ENCODE measurements around the gene NOTUM.
A peak's percentile ranks its signal among the peaks of the same experiment; 100 is the strongest.
"Not testable (repeated sequence)": the region's sequence is repeated elsewhere in the genome, so short reads cannot be mapped to it uniquely, and the experiment has no call there.

NOTUM gene

DNA sequence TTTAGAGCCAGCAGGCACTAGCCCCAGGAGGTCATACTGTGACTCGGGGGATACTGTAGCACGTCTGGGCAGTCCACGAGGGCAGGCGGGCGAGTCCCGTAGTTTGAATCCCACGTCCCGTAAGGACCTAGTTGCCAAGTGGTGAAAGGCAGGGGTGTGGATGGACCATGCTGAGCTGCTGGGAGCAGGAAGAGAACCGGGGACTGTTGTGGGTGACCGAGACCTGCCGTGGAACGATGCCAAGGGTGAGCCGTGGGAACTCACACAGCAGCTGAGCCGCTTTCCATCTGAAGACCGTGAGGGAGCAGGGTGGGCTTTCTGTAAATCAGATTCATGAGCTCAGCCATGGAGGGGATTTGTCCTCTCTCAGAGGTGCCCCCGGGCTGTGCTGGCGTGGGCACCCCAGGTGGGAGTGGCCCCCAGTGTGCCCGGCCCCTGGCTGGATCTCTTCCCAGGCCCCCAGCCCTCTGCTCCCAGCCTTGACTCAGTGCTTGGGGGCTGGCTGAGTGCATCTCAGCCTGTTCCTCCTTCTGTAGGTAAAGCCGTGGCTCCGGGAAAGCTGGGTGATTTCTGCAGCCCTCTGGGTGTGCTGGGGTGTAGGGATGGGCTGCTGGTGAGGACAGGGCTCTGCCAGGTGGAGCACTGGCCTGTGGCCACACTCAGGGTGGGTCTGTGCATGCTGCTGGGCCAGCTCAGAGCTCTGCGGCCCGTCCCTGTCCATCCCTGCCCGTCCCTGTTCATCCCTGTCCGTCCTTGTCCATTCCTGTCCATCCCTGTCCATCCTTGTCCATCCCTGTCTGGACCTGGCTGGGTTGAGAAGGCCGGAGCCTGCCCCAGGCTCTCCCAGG, 30.1 kb upstream of the NOTUM start:
- no peak for DNase-seq
- Mint-ChIP-seq H3K4me1 (ENCODE audit: low read depth) (peaks cover 3% of the 10 kb centered on the region), H3K4me3 (no peak overlapping the region), H3K36me3 (ENCODE audit: low read depth) (peaks cover 29% of the 10 kb centered on the region), H3K27me3 (no peaks in the 10 kb centered on the region), H3K9me3 (no peaks in the 10 kb centered on the region), H3K27ac (no peak overlapping the region)

DNA sequence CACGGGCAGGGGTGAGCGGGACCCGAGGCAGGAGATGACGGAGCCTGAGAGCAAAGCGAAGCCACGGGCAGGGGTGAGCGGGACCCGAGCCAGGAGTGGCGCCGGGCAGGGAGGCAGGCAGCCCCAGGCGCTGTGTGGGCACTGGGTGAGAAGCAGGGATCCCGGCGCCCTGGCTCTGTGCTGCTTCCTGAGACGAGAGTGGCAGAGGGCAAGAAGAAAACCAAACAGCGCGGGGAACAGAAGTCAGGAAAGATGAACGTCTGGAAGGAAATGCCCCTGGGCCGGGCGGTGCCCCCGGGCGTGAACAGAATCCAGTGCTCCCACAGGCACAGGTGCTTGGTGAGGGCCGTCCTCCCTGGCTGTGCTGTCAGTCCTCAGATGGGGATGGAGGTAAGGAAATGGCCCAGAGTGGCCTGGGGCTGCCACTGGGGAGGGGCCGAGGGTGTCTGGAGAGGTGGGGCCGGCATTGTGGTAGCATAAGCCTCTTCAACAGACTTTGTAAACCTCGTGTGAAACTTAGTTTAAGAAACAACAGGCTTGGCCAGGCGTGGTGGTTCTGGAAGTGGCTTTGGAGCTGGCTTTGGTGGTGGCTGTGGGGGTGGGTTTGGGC, 26.3 kb upstream of the NOTUM start:
- Mint-ChIP-seq H3K4me3 (no peak overlapping the region), H3K9me3 (no peaks in the 10 kb centered on the region), H3K4me1 (ENCODE audit: low read depth) (peaks cover 8% of the 10 kb centered on the region), H3K27ac (no peak overlapping the region), H3K27me3 (no peaks in the 10 kb centered on the region), H3K36me3 (ENCODE audit: low read depth) (peaks cover 52% of the 10 kb centered on the region)
- no peak for DNase-seq

DNA sequence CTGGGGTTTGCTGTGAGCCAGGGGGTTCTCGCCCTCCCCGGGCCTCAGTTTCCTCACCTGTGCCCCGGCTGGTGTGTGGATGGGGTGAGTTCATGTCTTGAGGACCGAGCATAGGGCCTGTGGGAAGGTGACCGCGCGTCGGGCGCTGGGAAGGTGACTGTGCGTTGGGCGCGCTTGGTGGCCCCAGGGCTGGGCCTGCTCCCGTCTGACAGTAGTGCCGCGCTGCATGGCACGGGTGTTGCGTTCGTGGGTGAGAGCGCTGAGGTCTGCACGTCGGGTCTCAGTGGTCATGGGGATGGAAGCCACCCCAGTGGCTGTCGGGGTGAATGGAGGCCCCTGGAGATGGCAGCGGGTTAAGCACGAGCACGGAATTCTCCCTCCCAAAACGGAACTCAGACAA, 25.6 kb upstream of the NOTUM start:
- no peak overlapping the region for H3K27ac Mint-ChIP-seq
- no peaks in the 10 kb centered on the region for H3K27me3 Mint-ChIP-seq
- H3K9me3 Mint-ChIP-seq = no peaks in the 10 kb centered on the region
- DNase-seq = no peak
- H3K4me3 Mint-ChIP-seq = no peak overlapping the region
- peaks cover 54% of the 10 kb centered on the region for H3K36me3 Mint-ChIP-seq (ENCODE audit: low read depth)
- peaks cover 8% of the 10 kb centered on the region for H3K4me1 Mint-ChIP-seq (ENCODE audit: low read depth)

DNA sequence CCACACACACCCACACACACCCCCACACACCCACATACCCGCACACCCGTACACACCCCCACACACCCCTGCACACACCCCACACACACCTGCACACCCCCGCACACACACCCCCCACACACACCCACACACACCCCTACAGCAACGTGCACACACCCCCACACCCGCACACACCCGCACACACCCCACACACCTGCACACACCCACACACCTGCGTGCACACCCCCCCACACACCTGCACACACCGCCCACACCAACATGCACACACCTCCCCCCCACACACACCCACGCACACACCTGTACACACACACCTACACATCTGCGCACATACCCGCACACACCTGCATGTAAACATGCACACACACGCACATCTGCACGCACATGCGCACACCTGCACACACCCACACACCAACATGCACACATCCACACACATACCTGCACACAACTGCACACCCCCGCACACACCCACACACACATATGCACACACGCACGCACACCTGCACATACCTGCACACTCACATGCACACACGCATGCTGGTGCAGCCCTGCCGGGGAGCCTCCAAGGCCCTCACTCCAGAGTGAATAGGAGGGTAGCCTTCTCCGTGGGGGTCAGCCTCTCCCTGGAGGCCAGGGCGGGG, 23.9 kb upstream of the NOTUM start:
- Mint-ChIP-seq H3K36me3 (ENCODE audit: low read depth) (peaks cover 60% of the 10 kb centered on the region), H3K4me1 (ENCODE audit: low read depth) (peaks cover 22% of the 10 kb centered on the region)
- DNase-seq = no peak

DNA sequence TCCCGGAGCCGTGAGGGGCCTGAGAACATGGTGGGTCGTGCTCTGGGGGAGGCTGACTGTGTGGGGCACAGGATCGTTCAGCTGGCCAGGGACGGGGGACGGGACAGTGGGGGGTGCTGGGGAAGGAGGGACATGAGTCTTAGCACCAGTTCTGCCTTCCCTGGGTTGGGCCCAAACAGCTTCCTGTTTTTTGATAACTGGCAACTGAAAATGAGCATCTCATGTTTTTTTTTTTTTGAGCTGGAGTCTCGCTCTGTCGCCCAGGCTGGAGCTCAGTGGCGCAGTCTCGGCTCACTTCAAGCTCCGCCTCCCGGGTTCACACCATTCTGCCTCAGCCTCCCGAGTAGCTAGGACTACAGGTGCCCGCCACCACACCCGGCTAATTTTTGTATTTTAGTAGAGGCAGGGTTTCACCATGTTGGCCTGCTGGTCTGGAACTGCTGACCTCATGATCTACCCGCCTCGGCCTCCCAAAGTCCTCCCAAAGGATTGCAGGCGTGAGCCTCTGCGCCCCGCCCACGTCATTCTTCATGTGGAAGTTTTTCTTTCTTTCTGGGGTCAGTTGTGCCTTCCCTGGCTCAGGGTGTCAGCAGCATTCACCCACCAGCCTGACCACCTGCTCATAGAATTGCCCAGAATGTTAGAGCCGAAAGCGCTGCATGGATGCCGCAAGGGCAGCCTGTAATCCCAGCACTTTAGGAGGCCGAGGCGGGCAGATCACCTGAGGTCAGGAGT, 22.8 kb upstream of the NOTUM start:
- Mint-ChIP-seq H3K4me3 (no peak overlapping the region), H3K27me3 (no peaks in the 10 kb centered on the region), H3K4me1 (ENCODE audit: low read depth) (peaks cover 29% of the 10 kb centered on the region), H3K9me3 (no peaks in the 10 kb centered on the region), H3K36me3 (ENCODE audit: low read depth) (peaks cover 66% of the 10 kb centered on the region), H3K27ac (no peak overlapping the region)
- DNase-seq = no peak

More for the DNA sequence above, 23.9 kb upstream of the NOTUM start:
- Mint-ChIP-seq H3K9me3 (no peaks in the 10 kb centered on the region), H3K27ac (peak overlapping the region; percentile 34), H3K4me3 (no peak overlapping the region), H3K27me3 (no peaks in the 10 kb centered on the region)

DNA sequence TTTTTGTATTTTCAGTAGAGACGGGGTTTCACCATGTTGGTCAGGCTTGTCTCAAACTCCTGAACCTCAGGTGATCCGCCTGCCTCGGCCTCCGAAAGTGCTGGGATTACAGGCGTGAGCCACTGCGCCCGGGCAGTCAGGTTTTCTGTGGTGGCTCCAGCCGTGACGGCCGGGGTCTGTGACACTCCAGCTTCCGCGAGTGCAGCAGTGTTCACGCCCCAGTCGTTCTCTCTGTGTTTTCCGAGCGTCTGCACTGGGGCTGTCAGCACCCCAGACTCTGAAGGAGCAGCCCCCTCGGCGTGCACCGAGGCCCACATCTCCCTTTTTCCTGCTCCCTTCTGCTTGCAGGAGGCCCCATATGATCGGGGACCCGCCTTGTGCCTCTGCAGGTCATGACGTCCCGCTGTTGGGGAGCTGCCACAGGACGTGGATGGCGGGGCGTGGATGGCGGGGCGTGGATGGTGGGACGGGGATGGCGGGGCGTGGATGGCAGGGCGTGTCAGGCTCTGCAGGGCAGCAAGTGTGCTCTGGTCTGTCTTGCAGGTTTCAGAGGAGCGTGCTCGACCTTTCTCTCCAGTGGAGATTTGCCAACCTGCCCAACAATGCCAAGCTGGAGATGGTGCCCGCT, 22.1 kb upstream of the NOTUM start:
- peaks cover 67% of the 10 kb centered on the region for H3K36me3 Mint-ChIP-seq (ENCODE audit: low read depth)
- DNase-seq = no peak
- H3K27me3 Mint-ChIP-seq = no peaks in the 10 kb centered on the region
- H3K4me1 Mint-ChIP-seq (ENCODE audit: low read depth) = peaks cover 34% of the 10 kb centered on the region
- no peaks in the 10 kb centered on the region for H3K9me3 Mint-ChIP-seq
- H3K4me3 Mint-ChIP-seq = no peak overlapping the region
- H3K27ac Mint-ChIP-seq = no peak overlapping the region

DNA sequence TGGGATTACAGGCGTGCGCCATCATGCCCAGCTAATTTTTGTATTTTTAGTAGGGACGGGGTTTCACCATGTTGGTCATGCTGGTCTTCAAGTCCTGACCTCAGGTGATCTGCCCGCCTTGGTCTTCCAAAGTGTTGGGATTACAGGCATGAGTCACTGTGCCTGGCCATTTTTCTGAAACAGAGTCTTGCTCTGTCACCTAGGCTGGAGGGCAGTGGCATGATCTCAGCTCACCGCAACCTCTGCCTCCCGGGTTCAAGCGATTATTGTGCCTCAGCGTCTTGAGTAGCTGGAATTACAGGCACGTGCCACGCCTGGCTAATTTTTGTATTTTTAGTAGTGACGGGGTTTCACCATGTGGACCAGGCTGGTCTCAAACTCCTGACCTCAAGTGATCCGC, 20.5 kb upstream of the NOTUM start:
- not testable (repeated sequence) for H3K4me3 Mint-ChIP-seq, DNase-seq, H3K27me3 Mint-ChIP-seq

DNA sequence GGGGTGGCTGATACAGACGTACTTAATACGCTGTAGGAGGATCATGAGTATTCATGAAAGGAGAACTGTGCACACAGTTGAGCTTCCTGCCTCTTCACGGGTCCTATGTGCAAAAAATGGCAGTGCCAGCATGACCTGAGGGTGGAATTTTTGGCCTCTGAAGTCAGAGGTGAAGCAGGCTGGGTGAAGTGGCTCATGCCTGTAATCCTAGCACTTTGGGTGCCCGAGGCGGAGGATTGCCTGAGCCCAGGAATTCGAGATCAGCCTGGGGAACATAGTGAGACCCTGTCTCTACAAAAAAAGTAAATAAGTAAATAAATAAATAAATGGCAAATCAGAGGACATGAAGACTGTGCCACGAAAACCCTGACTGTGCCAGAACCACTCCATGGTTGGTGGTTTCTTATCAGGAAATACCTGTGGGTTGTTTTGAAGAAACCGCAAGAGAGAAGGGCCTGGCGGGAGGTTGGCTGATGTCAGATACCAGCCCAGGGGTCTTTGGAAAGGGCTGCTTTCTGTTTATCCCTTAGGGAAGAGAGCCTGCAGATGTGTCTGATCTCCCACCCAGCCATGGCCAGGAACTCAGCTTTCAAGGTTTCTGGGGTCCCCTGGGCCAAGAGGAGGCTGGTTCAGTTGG, 19.8 kb upstream of the NOTUM start:
- no peak overlapping the region for H3K4me3 Mint-ChIP-seq
- H3K36me3 Mint-ChIP-seq (ENCODE audit: low read depth) = peaks cover 52% of the 10 kb centered on the region
- no peak overlapping the region for H3K27ac Mint-ChIP-seq
- H3K9me3 Mint-ChIP-seq = no peaks in the 10 kb centered on the region
- no peak for DNase-seq
- peaks cover 46% of the 10 kb centered on the region for H3K4me1 Mint-ChIP-seq (ENCODE audit: low read depth)
- H3K27me3 Mint-ChIP-seq = no peaks in the 10 kb centered on the region

More for the DNA sequence above, 20.5 kb upstream of the NOTUM start:
- H3K9me3 Mint-ChIP-seq, H3K27ac Mint-ChIP-seq: not testable (repeated sequence)
- peaks cover 39% of the 10 kb centered on the region for H3K4me1 Mint-ChIP-seq (ENCODE audit: low read depth)
- peaks cover 58% of the 10 kb centered on the region for H3K36me3 Mint-ChIP-seq (ENCODE audit: low read depth)

DNA sequence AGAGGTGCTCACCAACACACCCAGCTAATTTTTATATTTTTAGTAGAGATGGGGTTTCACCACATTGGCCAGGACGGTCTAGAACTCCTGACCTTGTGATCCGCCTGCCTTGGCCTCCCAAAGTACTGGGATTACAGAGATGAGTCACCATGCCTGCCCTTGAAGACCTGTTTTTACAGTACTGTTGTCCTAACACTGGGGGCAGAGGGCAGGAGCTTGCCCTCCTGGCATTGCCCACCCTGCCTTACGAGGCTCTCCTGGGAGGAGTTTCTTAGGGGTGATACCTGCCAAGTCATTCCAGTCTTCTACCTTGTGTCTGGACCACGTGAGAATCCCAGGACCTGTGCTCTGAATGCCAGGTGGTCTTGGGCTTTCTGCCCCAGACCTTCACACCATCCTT, 19.1 kb upstream of the NOTUM start:
- Mint-ChIP-seq H3K4me1 (ENCODE audit: low read depth) (peaks cover 46% of the 10 kb centered on the region), H3K27ac (no peak overlapping the region), H3K4me3 (no peak overlapping the region), H3K9me3 (no peaks in the 10 kb centered on the region), H3K36me3 (ENCODE audit: low read depth) (peaks cover 45% of the 10 kb centered on the region), H3K27me3 (no peaks in the 10 kb centered on the region)
- DNase-seq = no peak

DNA sequence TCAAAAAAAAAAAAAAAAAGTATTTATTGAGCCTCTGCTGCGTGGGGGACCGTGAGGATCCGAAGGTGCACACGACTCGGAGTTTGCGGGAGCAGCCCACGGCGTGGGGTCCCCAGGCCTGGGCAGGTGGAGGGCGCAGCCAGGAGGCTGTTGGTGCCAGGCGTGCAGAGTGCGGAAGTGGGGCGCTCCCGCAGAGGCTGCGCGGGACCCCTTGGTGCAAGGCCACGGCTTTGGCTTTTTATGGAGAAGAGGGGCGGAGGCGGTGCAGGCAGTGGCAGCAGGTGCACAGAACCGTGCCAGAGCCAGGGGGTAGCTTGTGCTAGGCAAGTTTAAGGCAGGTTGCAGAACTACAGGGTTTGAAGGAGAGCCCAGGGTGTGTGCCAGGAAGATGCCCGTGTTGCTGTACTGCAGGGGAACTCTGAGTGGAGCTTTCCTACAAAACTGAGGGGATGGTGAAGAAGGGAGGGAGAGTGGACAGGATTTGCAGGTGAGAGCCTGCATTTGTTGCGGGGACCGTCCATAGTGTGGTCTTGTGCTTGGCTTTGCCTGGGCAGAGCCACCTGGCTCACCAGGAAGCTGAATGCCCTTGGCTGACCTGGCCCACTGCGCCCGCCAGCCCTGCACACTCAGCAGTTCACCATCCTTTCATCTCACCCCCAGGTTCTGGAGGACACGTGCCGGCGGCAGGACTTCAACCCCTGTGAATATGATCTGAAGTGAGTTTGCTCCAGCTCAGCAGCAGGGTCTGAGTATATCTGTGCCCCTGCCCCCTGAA, 17.7 kb upstream of the NOTUM start:
- peaks cover 37% of the 10 kb centered on the region for H3K36me3 Mint-ChIP-seq (ENCODE audit: low read depth)
- peaks cover 44% of the 10 kb centered on the region for H3K4me1 Mint-ChIP-seq (ENCODE audit: low read depth)
- no peak for DNase-seq
- H3K27ac Mint-ChIP-seq = peak overlapping the region; percentile 76
- H3K4me3 Mint-ChIP-seq = peak overlapping the region; percentile 80
- no peaks in the 10 kb centered on the region for H3K9me3 Mint-ChIP-seq
- no peaks in the 10 kb centered on the region for H3K27me3 Mint-ChIP-seq

DNA sequence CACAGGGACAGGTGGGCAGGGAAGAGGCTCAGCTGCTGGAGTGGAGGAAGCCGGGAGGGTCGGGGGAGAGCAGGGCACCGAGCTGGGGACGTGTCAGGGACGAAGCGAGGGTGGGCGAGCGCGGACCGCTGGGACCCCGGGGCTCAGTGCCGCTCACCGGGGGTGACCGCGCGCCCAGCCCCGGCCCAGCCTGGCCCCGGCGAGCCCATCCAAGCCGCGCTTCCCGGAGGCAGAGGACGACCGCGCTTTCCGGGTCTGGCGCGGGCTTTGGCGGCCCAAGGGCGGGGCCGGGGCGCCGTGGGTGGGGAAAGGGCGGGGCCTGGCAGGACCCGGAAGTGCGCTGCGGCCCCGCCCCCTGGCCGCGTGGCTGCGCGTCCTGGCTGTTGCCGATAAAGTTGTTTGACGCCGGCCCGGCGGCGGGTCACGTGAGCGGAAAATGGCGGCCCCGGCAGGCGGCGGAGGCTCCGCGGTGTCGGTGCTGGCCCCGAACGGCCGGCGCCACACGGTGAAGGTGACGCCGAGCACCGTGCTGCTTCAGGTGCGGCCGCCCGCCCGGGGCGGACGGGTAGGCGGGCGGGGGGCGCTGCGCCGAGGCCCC, 16.3 kb upstream of the NOTUM start, which contains the start of gene ASPSCR1:
TSS of gene ASPSCR1 (plus strand) at position 419 of the 598 bp plus-strand sequence. CDS start at position 437, 18 bp downstream.
- H3K27ac Mint-ChIP-seq = peak within 1 kb of the TSS; percentile 98
- H3K27me3 Mint-ChIP-seq = no peaks in the 10 kb centered on the region
- H3K9me3 Mint-ChIP-seq = no peaks in the 10 kb centered on the region
- peaks cover 26% of the 10 kb centered on the region for H3K36me3 Mint-ChIP-seq (ENCODE audit: low read depth)
- peaks cover 42% of the 10 kb centered on the region for H3K4me1 Mint-ChIP-seq (ENCODE audit: low read depth)
- H3K4me3 Mint-ChIP-seq = peak within 1 kb of the TSS; percentile 91
- peak; percentile 93 for DNase-seq

DNA sequence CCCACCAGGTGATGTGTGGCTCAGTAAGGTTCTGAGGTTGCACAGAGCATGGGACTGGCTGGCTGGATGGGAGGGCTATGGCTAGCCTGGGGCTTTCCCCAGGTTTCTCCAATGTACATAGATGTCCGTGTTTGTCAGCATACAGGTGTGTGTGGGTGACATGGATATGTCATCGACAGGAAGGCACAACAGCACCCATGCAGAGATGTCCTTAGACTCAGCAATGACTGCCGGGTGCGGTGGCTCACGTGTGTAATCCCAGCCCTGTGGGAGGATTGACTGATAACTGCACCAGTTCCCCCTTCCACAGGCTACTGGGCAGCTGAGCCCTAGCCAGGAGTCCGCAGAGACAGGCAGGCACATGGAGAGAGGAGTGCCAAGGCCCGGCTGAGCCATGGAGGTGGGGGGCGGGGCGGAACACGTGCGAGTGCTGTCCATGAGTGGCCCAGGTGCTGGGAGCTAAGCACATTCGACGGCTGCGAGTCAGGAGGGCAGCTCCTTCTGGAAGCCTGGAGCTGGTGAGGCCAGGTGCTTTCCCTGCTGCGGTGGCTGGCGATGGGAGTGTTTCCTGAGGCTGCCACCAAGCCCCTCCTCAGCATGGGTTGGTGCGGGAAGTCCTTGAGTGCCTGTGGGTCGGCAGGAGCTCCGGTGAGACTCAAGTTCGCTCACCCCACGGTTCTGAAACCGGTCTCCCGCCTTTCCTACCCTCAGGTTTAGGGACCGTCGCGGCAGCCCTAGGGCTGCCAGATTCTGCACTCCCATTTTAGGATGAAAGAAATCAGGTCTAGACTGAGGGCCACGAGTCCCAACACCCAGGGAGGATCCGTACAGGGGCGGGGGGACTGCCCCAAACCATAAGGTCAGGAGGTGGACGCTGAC, 15.6 kb upstream of the NOTUM start:
- Mint-ChIP-seq H3K27me3 (no peaks in the 10 kb centered on the region), H3K36me3 (ENCODE audit: low read depth) (peaks cover 24% of the 10 kb centered on the region), H3K4me3 (peak overlapping the region; percentile 91), H3K9me3 (no peaks in the 10 kb centered on the region), H3K4me1 (ENCODE audit: low read depth) (peaks cover 42% of the 10 kb centered on the region), H3K27ac (peak overlapping the region; percentile 98)
- peak; percentile 76 for DNase-seq

Data from activated T-cell treated with anti-CD3 and anti-CD28 coated beads, Interleukin-2, amount 50 U/mL, for 24 hours (primary cell).